D721Med (cell line): ENCODE data around the gene NRROS.
"Not testable (repeated sequence)": the region's sequence is repeated elsewhere in the genome, so short reads cannot be mapped to it uniquely, and the experiment has no call there.

ENCODE experiments used
- DNase-seq: peaks from one replicate; pipeline ENCODE4 v3.0.0; 2011; ENCODE audit warnings: low spot score; ENCODE audit not compliant: insufficient read length
- FAIRE-seq: peaks from 2 replicates; lab custom pipeline; 2011; peaks lifted over from hg19 to GRCh38; lab: Jason Lieb, UNC
- TF ChIP-seq, protein P1 (sequence below): IDR thresholded peaks from 2 replicates; pipeline ENCODE4 v1.5.1; 2012; ENCODE audit warnings: mild to moderate bottlenecking, control low read depth; ENCODE audit not compliant: insufficient read depth; ENCODE audit errors: missing control alignments

NRROS gene

DNA sequence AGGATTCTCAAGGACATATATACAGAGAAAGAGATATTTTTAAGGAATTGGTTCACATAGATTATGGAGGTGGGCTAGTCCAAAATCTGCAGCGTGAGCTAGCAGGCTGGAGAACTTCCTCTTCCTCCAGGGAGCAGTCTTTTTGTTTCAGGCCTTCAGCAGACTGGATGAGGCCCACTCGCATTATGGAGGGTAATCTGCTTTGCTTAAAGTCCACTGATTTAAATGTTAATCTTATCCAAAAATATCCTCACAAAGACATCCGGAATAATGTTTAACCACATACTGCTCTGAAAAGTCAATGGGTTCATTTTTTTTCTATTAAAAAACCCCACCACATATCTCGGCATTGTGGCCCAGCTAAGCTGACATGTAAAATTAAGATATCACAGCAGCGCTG, 22.2 kb upstream of the NRROS start:
- DNase-seq, result no peak
- peak; percentile 38 for FAIRE-seq
- TF ChIP-seq, protein P1, sequence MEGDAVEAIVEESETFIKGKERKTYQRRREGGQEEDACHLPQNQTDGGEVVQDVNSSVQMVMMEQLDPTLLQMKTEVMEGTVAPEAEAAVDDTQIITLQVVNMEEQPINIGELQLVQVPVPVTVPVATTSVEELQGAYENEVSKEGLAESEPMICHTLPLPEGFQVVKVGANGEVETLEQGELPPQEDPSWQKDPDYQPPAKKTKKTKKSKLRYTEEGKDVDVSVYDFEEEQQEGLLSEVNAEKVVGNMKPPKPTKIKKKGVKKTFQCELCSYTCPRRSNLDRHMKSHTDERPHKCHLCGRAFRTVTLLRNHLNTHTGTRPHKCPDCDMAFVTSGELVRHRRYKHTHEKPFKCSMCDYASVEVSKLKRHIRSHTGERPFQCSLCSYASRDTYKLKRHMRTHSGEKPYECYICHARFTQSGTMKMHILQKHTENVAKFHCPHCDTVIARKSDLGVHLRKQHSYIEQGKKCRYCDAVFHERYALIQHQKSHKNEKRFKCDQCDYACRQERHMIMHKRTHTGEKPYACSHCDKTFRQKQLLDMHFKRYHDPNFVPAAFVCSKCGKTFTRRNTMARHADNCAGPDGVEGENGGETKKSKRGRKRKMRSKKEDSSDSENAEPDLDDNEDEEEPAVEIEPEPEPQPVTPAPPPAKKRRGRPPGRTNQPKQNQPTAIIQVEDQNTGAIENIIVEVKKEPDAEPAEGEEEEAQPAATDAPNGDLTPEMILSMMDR, result peak; percentile 19

- DNase-seq (no peak), FAIRE-seq (no peak)
- TF ChIP-seq, protein P1, result no peak
Observed at GRCh38 chr3:196619223-196619622, 20.3 kb upstream of the NRROS start.

DNA sequence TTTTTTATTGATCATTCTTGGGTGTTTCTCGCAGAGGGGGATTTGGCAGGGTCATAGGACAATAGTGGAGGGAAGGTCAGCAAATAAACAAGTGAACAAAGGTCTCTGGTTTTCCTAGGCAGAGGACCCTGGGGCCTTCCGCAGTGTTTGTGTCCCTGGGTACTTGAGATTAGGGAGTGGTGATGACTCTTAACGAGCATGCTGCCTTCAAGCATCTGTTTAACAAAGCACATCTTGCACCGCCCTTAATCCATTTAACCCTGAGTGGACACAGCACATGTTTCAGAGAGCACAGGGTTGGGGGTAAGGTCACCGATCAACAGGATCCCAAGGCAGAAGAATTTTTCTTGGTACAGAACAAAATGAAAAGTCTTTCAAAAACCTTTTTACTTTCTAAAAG, 19.9 kb upstream of the NRROS start:
- FAIRE-seq, DNase-seq: not testable (repeated sequence)

GRCh38 chr3:196620161-196620604, 19.3 kb upstream of the NRROS start:
- no peak for FAIRE-seq
- TF ChIP-seq, protein P1, result no peak
- DNase-seq, result no peak

GRCh38 chr3:196620684-196621083, 18.8 kb upstream of the NRROS start:
- no peak for FAIRE-seq
- TF ChIP-seq, protein P1, result no peak

GRCh38 chr3:196621611-196622010, 17.9 kb upstream of the NRROS start:
- TF ChIP-seq, protein P1, result no peak
- FAIRE-seq (no peak), DNase-seq (no peak)

More at GRCh38 chr3:196620684-196621083, 18.8 kb upstream of the NRROS start:
- no peak for DNase-seq

- DNase-seq (no peak), FAIRE-seq (no peak)
- TF ChIP-seq, protein P1, result no peak
Observed at GRCh38 chr3:196624067-196624790, 15.3 kb upstream of the NRROS start.
